Prostate gland (tissue), 2 donors: ENCODE results near the gene EYA4.

ENCODE experiments used
- CTCF ChIP-seq, 4 experiments: fragments of 200-600 bp in 2 of 4; fragments of 450-650 bp in 2 of 4; sonication (generic) in 2 of 4; IDR thresholded peaks; 1 replicate in 3 of 4; 2 replicates in 1 of 4; pipeline ENCODE4 v1.5.1; 2016 to 2019; ENCODE audit warnings: antibody characterized with exemption in 4 of 4, mild to moderate bottlenecking in 2 of 4, moderate library complexity in 2 of 4
- POLR2A ChIP-seq: fragments of 450-650 bp; IDR thresholded peaks from one replicate; pipeline ENCODE4 v1.6.1; 2016; ENCODE audit warnings: antibody characterized with exemption, mild to moderate bottlenecking

- TF ChIP-seq POLR2A (no peak), CTCF (IDR thresholded peaks at IDR 0.05) (no peak)
Observed at GRCh38 chr6:133446789-133447188, 205.6 kb downstream of the EYA4 start.
